ENCODE data around the gene PAM. TPM values are rescaled to one million over a fixed set of nuclear protein-coding genes. Genes with fewer than 3 reads are reported as not detected.

The PAM gene
- total and polyA plus RNA-seq, 2 of the 13 experiments (the other 11 are each of a cell fraction or from before 2014, with no cell fraction given), result 20.2 to 79.1 TPM

GRCh38 chr5:102777099-102777498, 22.0 kb downstream of the PAM start:
- no peak for FAIRE-seq
- TF ChIP-seq DR1 (CRISPR knock-in tag; IDR thresholded peaks at IDR 0.05) (no peak), GFI1 (CRISPR knock-in tag; IDR thresholded peaks at IDR 0.05; ENCODE audit: borderline replicate concordance) (no peak), ZBTB43 (CRISPR knock-in tag; conservative IDR thresholded peaks at IDR 0.05) (no peak), ZNF431 (CRISPR knock-in tag; IDR thresholded peaks at IDR 0.05; ENCODE audit: borderline replicate concordance, low read depth) (no peak), ZNF441 (CRISPR knock-in tag; IDR thresholded peaks at IDR 0.05; ENCODE audit: borderline replicate concordance) (no peak), GABPA (IDR thresholded peaks at IDR 0.05; ENCODE audit: low read depth, low read length) (no peak), GABPA (CRISPR knock-in tag; IDR thresholded peaks at IDR 0.05; ENCODE audit: low read depth) (no peak), PLSCR1 (CRISPR knock-in tag; IDR thresholded peaks at IDR 0.05; ENCODE audit: borderline replicate concordance) (no peak), ZSCAN29 (CRISPR knock-in tag; conservative IDR thresholded peaks at IDR 0.05) (no peak), ZNF451 (CRISPR knock-in tag; IDR thresholded peaks at IDR 0.05) (no peak), RFX1 (IDR thresholded peaks at IDR 0.05) (no peak), ZFP1 (CRISPR knock-in tag; IDR thresholded peaks at IDR 0.05) (no peak), TCF7 (IDR thresholded peaks at IDR 0.05; ENCODE audit: low read depth) (no peak), HNRNPLL (IDR thresholded peaks at IDR 0.05; ENCODE audit: low read depth, low read length, poor library complexity, severe bottlenecking) (no peak), HNF1A (IDR thresholded peaks at IDR 0.05; ENCODE audit: low read depth) (no peak), HNF1A (CRISPR knock-in tag; IDR thresholded peaks at IDR 0.05; ENCODE audit: borderline replicate concordance) (no peak)
- ChIA-PET CTCF (ENCODE audit: low intra/inter-chr PET ratio, low total read pairs) (no interaction called here), POLR2A (no interaction called here)
- H3K4me2 ChIP-seq (ENCODE audit: low read depth, low read length), result no peak overlapping the region
- H3K27me3 ChIP-seq (ENCODE audit: control insufficient read depth in 1 of 2, insufficient read depth in 2 of 2, low read length in 2 of 2), result no peaks in the 10 kb centered on the region
- no peaks in the 10 kb centered on the region for H3K36me3 ChIP-seq (replicated peaks in 1 of 2; ENCODE audit: control insufficient read depth in 1 of 2, insufficient read depth in 2 of 2, low read length in 2 of 2)
- H3K9me3 ChIP-seq (ENCODE audit: low read length), result no peaks in the 10 kb centered on the region
- in situ Hi-C loops (cut with HindIII; ENCODE audit: extremely low pct_ligation_motif_present, low pct_unique_long_range_greater_than_20kb) (no loop called here), intact Hi-C loops (cut with micrococcal nuclease; ENCODE audit: unreplicated experiment) (no loop called here)
- no peaks in the 10 kb centered on the region for H4K20me1 ChIP-seq (ENCODE audit: insufficient read depth, low read length)
- H3K9ac ChIP-seq (ENCODE audit: insufficient read depth, low read depth, low read length), result no peak overlapping the region
- BruUV-seq (replicated peaks), result no TSS peak
- no peak for DNase-seq (ENCODE audit: low spot score)
- H3K79me2 ChIP-seq (ENCODE audit: insufficient read depth, low read length), result no peaks in the 10 kb centered on the region
- H3K4me3 ChIP-seq (replicated peaks in 1 of 3; ENCODE audit: insufficient read depth in 1 of 3, low read depth in 2 of 3, low read length in 3 of 3), result no peak overlapping the region
- H3K27ac ChIP-seq (ENCODE audit: extremely low read length, insufficient read depth, low read length), result no peak overlapping the region
- ATAC-seq, result no peak
- H3K4me1 ChIP-seq (ENCODE audit: insufficient read depth, low read length), result no peaks in the 10 kb centered on the region
- H2AFZ ChIP-seq (ENCODE audit: low read length), result no peak overlapping the region
